ENCODE data around the gene AGBL4.
"Not testable (repeated sequence)": the region's sequence is repeated elsewhere in the genome, so short reads cannot be mapped to it uniquely, and the experiment has no call there.

AGBL4 gene

GRCh38 chr1:49424782-49425181 lies 599.0 kb downstream of the AGBL4 start:
- no peak for DNase-seq (ENCODE audit: low spot score)

GRCh38 chr1:49416758-49417157 lies 607.0 kb downstream of the AGBL4 start:
- DNase-seq (ENCODE audit: low spot score): no peak

GRCh38 chr1:49408346-49408745 lies 615.4 kb downstream of the AGBL4 start:
- DNase-seq (ENCODE audit: low spot score): no peak

GRCh38 chr1:49397086-49397485 lies 626.7 kb downstream of the AGBL4 start:
- DNase-seq (ENCODE audit: low spot score): no peak

- DNase-seq (ENCODE audit: low spot score): no peak
Measured at GRCh38 chr1:49394200-49394599, 629.6 kb downstream of the AGBL4 start.

GRCh38 chr1:49389699-49390098 lies 634.1 kb downstream of the AGBL4 start:
- no peak for DNase-seq (ENCODE audit: low spot score)

GRCh38 chr1:49364676-49365075 lies 659.1 kb downstream of the AGBL4 start:
- no peak for DNase-seq (ENCODE audit: low spot score)

- DNase-seq (ENCODE audit: low spot score): no peak
Measured at GRCh38 chr1:49363628-49364027, 660.1 kb downstream of the AGBL4 start.

GRCh38 chr1:49358036-49358435 lies 665.7 kb downstream of the AGBL4 start:
- no peak for DNase-seq (ENCODE audit: low spot score)

- no peak for DNase-seq (ENCODE audit: low spot score)
Measured at GRCh38 chr1:49356594-49356993, 667.2 kb downstream of the AGBL4 start.

GRCh38 chr1:49351768-49352167 lies 672.0 kb downstream of the AGBL4 start:
- DNase-seq (ENCODE audit: low spot score): no peak

GRCh38 chr1:49346767-49347349 lies 676.9 kb downstream of the AGBL4 start:
- no peak for DNase-seq (ENCODE audit: low spot score)

- no peak for DNase-seq (ENCODE audit: low spot score)
Measured at GRCh38 chr1:49340576-49340975, 683.2 kb downstream of the AGBL4 start.

GRCh38 chr1:49339043-49339442 lies 684.7 kb downstream of the AGBL4 start:
- no peak for DNase-seq (ENCODE audit: low spot score)

GRCh38 chr1:49337251-49337650 lies 686.5 kb downstream of the AGBL4 start:
- no peak for DNase-seq (ENCODE audit: low spot score)

GRCh38 chr1:49333906-49334305 lies 689.8 kb downstream of the AGBL4 start:
- no peak for DNase-seq (ENCODE audit: low spot score)

GRCh38 chr1:49331066-49331852 lies 692.5 kb downstream of the AGBL4 start:
- DNase-seq (ENCODE audit: low spot score): no peak

GRCh38 chr1:49323925-49324540 lies 699.7 kb downstream of the AGBL4 start:
- DNase-seq (ENCODE audit: low spot score): no peak

GRCh38 chr1:49320493-49320892 lies 703.3 kb downstream of the AGBL4 start:
- DNase-seq (ENCODE audit: low spot score): not testable (repeated sequence)

GRCh38 chr1:49319426-49319963 lies 704.3 kb downstream of the AGBL4 start:
- no peak for DNase-seq (ENCODE audit: low spot score)

GRCh38 chr1:49318218-49318617 lies 705.5 kb downstream of the AGBL4 start:
- no peak for DNase-seq (ENCODE audit: low spot score)

GRCh38 chr1:49307457-49307856 lies 716.3 kb downstream of the AGBL4 start:
- no peak for DNase-seq (ENCODE audit: low spot score)

GRCh38 chr1:49306507-49307070 lies 717.2 kb downstream of the AGBL4 start:
- peak; percentile 7 for DNase-seq (ENCODE audit: low spot score)

Measured in activated CD4-positive, alpha-beta T cell treated with anti-CD3 and anti-CD28 coated beads, Interleukin-2, Interleukin-4, amounts not matched to agents 100 ng/mL and 50 ng/mL, durations not matched to agents 16 hours and 8 hours (primary cell).